ENCODE data around the gene MPEG1. TPM values are rescaled to one million over a fixed set of nuclear protein-coding genes. Genes with fewer than 3 reads are reported as not detected.

The MPEG1 gene
- total and polyA plus RNA-seq, 9 of the 15 experiments (the other 6 are each of a cell fraction or from before 2014, with no cell fraction given): 0.07 TPM; not detected in 8

DNA sequence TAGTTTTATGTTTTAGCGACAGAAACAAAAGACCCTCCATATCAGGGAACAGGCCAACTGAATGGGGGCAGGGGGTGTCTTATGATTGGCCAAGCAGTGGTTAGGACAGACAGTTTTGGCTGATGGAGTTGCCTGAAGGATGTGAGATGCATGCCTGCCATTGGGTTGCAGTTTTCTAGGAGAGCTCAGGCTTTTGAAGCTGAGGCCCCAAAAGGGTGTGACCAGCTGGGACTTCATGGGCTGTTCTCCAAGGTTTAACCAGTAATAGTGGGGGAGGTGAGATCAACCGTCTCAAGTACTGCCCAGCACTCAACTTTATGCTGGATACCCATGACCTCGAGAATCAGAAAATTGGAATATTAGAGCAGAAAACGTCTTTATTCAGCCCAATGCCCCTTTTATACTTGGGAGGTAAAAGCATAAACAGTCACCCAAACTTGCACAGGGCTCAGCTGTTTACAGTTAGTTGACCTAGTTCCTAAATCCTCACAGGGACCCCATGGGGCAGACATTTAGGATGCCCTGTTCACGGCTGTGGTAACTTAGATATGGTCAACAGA is 27.3 kb downstream of the MPEG1 start:
- no peak overlapping the region for H3K27ac ChIP-seq (ENCODE audit: extremely low read depth, low read depth, low read length)
- TF ChIP-seq SMARCB1 (IDR thresholded peaks at IDR 0.05; ENCODE audit: insufficient read length, low read depth) (no peak), TCFL5 (CRISPR knock-in tag; conservative IDR thresholded peaks at IDR 0.05) (no peak), GATAD2A (IDR thresholded peaks at IDR 0.05) (no peak), CBFA2T3 (IDR thresholded peaks at IDR 0.05) (no peak), CREBBP (IDR thresholded peaks at IDR 0.05; ENCODE audit: low read depth, low read length) (no peak), ZNF76 (CRISPR knock-in tag; IDR thresholded peaks at IDR 0.05; ENCODE audit: borderline replicate concordance) (no peak), DNMT1 (IDR thresholded peaks at IDR 0.05) (no peak)
- H3K79me2 ChIP-seq (ENCODE audit: control insufficient read depth, insufficient read depth, low read length): no peaks in the 10 kb centered on the region
- H3K36me3 ChIP-seq (ENCODE audit: control insufficient read depth, insufficient read depth, low read length): no peaks in the 10 kb centered on the region
- no peak for DNase-seq (ENCODE audit: extremely low read depth in 1 of 4, low spot score in 3 of 4)
- H3K4me2 ChIP-seq (ENCODE audit: insufficient read depth, low read length): no peak overlapping the region
- no peak overlapping the region for H3K4me3 ChIP-seq
- no peak overlapping the region for H3K9ac ChIP-seq (ENCODE audit: insufficient read depth in 1 of 2, low read depth in 2 of 2, low read length in 2 of 2)
- peaks cover 0 to 6% of the 10 kb centered on the region in 2 experiments; a peak in 1 of 5 replicates for H3K4me1 ChIP-seq (replicated peaks in 1 of 2; ENCODE audit: control insufficient read depth in 2 of 2, insufficient read depth in 2 of 2, low read length in 2 of 2)
- ChIA-PET CTCF (ENCODE audit: low intra/inter-chr PET ratio) (interaction anchor here (1.2 kb wide), 1 partner anchor 13 kb away, joined by 4 read pairs; the partner anchor contains the start of gene DTX4), POLR2A (interaction anchor here (0.6 kb wide), 1 partner anchor 1155 kb away, joined by 3 read pairs; no protein-coding TSS in a partner anchor)
- H2AFZ ChIP-seq (ENCODE audit: low read depth, low read length): peak overlapping the region; percentile 53; the same call in 1 of the 2 replicates
- in situ Hi-C loops (cut with MboI) (loop anchor here (25.0 kb wide), 1 partner anchor 502 kb away; no protein-coding TSS in a partner anchor), intact Hi-C loops (cut with micrococcal nuclease) (no loop called here)
- H4K20me1 ChIP-seq (replicated peaks; ENCODE audit: control insufficient read depth, insufficient read depth, low read length): no peaks in the 10 kb centered on the region
- FAIRE-seq: no peak
- no TSS peak for BruUV-seq (replicated peaks)
- no peak for ATAC-seq
- H3K27me3 ChIP-seq (ENCODE audit: control insufficient read depth in 2 of 2, insufficient read depth in 2 of 2, low read length in 2 of 2): peaks cover 0 to 40% of the 10 kb centered on the region in 2 experiments; a peak in 4 of 5 replicates
- H3K9me3 ChIP-seq (replicated peaks; ENCODE audit: control insufficient read depth, insufficient read depth, low read depth, low read length): no peaks in the 10 kb centered on the region
- H3K9me1 ChIP-seq (ENCODE audit: control insufficient read depth, insufficient read depth, low read length): no peaks in the 10 kb centered on the region
- 3% methylated on average over 5 of the region's 5 CpGs for WGBS (ENCODE audit: insufficient coverage, low coverage, missing lambda C conversion rate)
